Fibroblast of lung (primary cell): ENCODE results near the gene PRKAR1B. TPM values are rescaled to one million over a fixed set of nuclear protein-coding genes. Genes with fewer than 3 reads are reported as not detected.
A peak's percentile ranks its signal among the peaks of the same experiment; 100 is the strongest.

Experiments
- DNase-seq, 2 donors: peaks; one replicate each; pipeline versions ENCODE4 v3.0.0 to v3.0.0-alpha.2; 2010; ENCODE audit warnings: low read depth in 2 of 2
- H2AFZ ChIP-seq: 2 replicates; pipeline ENCODE4 v1.5.1; 2012; ENCODE audit warnings: low read length, control low read depth, inconsistent platforms
- H3K27ac ChIP-seq: 2 replicates; pipeline ENCODE4 v1.5.1; 2011; ENCODE audit warnings: low read length, control low read depth; ENCODE audit not compliant: insufficient read depth
- H3K27me3 ChIP-seq: 2 replicates; pipeline ENCODE4 v1.5.1; 2011; ENCODE audit warnings: mild to moderate bottlenecking, low read length; ENCODE audit not compliant: control insufficient read depth, insufficient read depth
- H3K36me3 ChIP-seq: 2 replicates; pipeline ENCODE4 v1.5.1; 2011; ENCODE audit warnings: low read length; ENCODE audit not compliant: control insufficient read depth, insufficient read depth
- H3K4me1 ChIP-seq: 2 replicates; pipeline ENCODE4 v1.5.1; 2011; ENCODE audit warnings: low read length; ENCODE audit not compliant: control insufficient read depth, insufficient read depth; ENCODE audit errors: extremely low read depth
- H3K4me2 ChIP-seq: 2 replicates; pipeline ENCODE4 v1.5.1; 2011; ENCODE audit warnings: low read length, control low read depth; ENCODE audit not compliant: insufficient read depth; ENCODE audit errors: extremely low read depth
- H3K4me3 ChIP-seq, 4 experiments: fragments of 200-600 bp in 1 of 4; sonication (generic) in 1 of 4; replicated peaks in 1 of 4; 2 replicates each; pipeline ENCODE4 v1.5.1; 2011 to 2016; ENCODE audit warnings: low read length in 4 of 4, low read depth in 3 of 4, mild to moderate bottlenecking in 3 of 4, control low read depth in 2 of 4, inconsistent platforms in 1 of 4, mixed read lengths in 1 of 4; ENCODE audit not compliant: insufficient read depth in 1 of 4; ENCODE audit errors: control extremely low read depth in 1 of 4
- H3K79me2 ChIP-seq: 2 replicates; pipeline ENCODE4 v1.5.1; 2012; ENCODE audit warnings: mild to moderate bottlenecking, low read length, inconsistent platforms; ENCODE audit not compliant: control insufficient read depth, insufficient read depth
- H3K9ac ChIP-seq: 2 replicates; pipeline ENCODE4 v1.5.1; 2011; ENCODE audit warnings: mild to moderate bottlenecking, low read length, control low read depth; ENCODE audit not compliant: insufficient read depth
- H3K9me3 ChIP-seq: 2 replicates; pipeline ENCODE4 v1.5.1; 2012; ENCODE audit warnings: low read depth, low read length; ENCODE audit not compliant: control insufficient read depth, insufficient read depth
- H4K20me1 ChIP-seq: 2 replicates; pipeline ENCODE4 v1.5.1; 2011; ENCODE audit warnings: low read length; ENCODE audit not compliant: control insufficient read depth, insufficient read depth; ENCODE audit errors: extremely low read depth
- CTCF ChIP-seq, 2 donors: IDR thresholded peaks in 1 of 2; conservative IDR thresholded peaks in 1 of 2; 1 replicate in 1 of 2; 2 replicates in 1 of 2; pipeline ENCODE4 v1.5.1; 2011 to 2012; ENCODE audit warnings: low read length in 2 of 2, control low read depth in 1 of 2, inconsistent platforms in 1 of 2, low read depth in 1 of 2, mild to moderate bottlenecking in 1 of 2
- EZH2 ChIP-seq: IDR thresholded peaks from 2 replicates; pipeline ENCODE4 v1.5.1; 2012; ENCODE audit warnings: low read length, control low read depth, mild to moderate bottlenecking; ENCODE audit errors: missing control alignments
- polyA plus RNA-seq, 2 donors: library from polyadenylated mRNA; depleted of rRNA in 1 of 2; stranded (reverse) in 1 of 2; unstranded in 1 of 2; fragments of >200 nt; gene quantifications; 2 replicates each; pipeline ENCODE4 v1.2.1, GENCODE V29; 2011 to 2012; ENCODE audit warnings: missing spikeins in 1 of 2
- total RNA-seq: library from RNA; depleted of rRNA; stranded (reverse); fragments of >200 nt; gene quantifications from 2 replicates; pipeline ENCODE4 v1.2.1, GENCODE V29; 2014

The PRKAR1B gene
- total and polyA plus RNA-seq, 2 donors (not counting 1 experiment from before 2014, with no cell fraction given) = 12.7 to 14.5 TPM

GRCh38 chr7:676972-677385 is 50.1 kb downstream of the PRKAR1B start:
- TF ChIP-seq CTCF (conservative IDR thresholded peaks at IDR 0.05 in 1 of 2, IDR thresholded peaks at IDR 0.05 in 1 of 2; ENCODE audit: low read depth in 1 of 2, low read length in 2 of 2) (no peak), EZH2 (no peak)
- no peaks in the 10 kb centered on the region for H3K4me1 ChIP-seq
- no peaks in the 10 kb centered on the region for H3K79me2 ChIP-seq
- no peaks in the 10 kb centered on the region for H4K20me1 ChIP-seq
- no peak overlapping the region for H3K4me2 ChIP-seq
- H3K27ac ChIP-seq = no peak overlapping the region
- H3K27me3 ChIP-seq = no peaks in the 10 kb centered on the region
- DNase-seq = no peak
- H3K36me3 ChIP-seq = no peaks in the 10 kb centered on the region
- H2AFZ ChIP-seq = no peak overlapping the region
- H3K4me3 ChIP-seq = no peak overlapping the region
- no peak overlapping the region for H3K9ac ChIP-seq
- H3K9me3 ChIP-seq = no peaks in the 10 kb centered on the region

GRCh38 chr7:676246-676971 is 50.7 kb downstream of the PRKAR1B start:
- no peaks in the 10 kb centered on the region for H4K20me1 ChIP-seq
- no peaks in the 10 kb centered on the region for H3K27me3 ChIP-seq
- no peak overlapping the region for H3K4me3 ChIP-seq
- H3K9me3 ChIP-seq = no peaks in the 10 kb centered on the region
- no peak for TF ChIP-seq EZH2
- no peak for TF ChIP-seq CTCF (conservative IDR thresholded peaks at IDR 0.05 in 1 of 2, IDR thresholded peaks at IDR 0.05 in 1 of 2; ENCODE audit: low read depth in 1 of 2, low read length in 2 of 2)
- H3K27ac ChIP-seq = no peak overlapping the region
- no peaks in the 10 kb centered on the region for H3K79me2 ChIP-seq
- no peak for DNase-seq
- H2AFZ ChIP-seq = no peak overlapping the region
- H3K4me1 ChIP-seq = no peaks in the 10 kb centered on the region
- H3K4me2 ChIP-seq = no peak overlapping the region
- no peak overlapping the region for H3K9ac ChIP-seq
- no peaks in the 10 kb centered on the region for H3K36me3 ChIP-seq

- H3K27me3 ChIP-seq = no peaks in the 10 kb centered on the region
- H3K9me3 ChIP-seq = no peaks in the 10 kb centered on the region
Observed at GRCh38 chr7:674454-675410, 52.3 kb downstream of the PRKAR1B start.

More at GRCh38 chr7:674454-675410, 52.3 kb downstream of the PRKAR1B start:
- no peak overlapping the region for H3K4me3 ChIP-seq
- no peak overlapping the region for H2AFZ ChIP-seq
- H3K4me2 ChIP-seq = no peak overlapping the region
- H3K79me2 ChIP-seq = no peaks in the 10 kb centered on the region
- peak in 1 of 2 donors; percentile 79 for DNase-seq
- no peak overlapping the region for H3K9ac ChIP-seq
- no peaks in the 10 kb centered on the region for H3K36me3 ChIP-seq
- no peaks in the 10 kb centered on the region for H3K4me1 ChIP-seq
- TF ChIP-seq EZH2 (no peak), CTCF (conservative IDR thresholded peaks at IDR 0.05 in 1 of 2, IDR thresholded peaks at IDR 0.05 in 1 of 2; ENCODE audit: low read depth in 1 of 2, low read length in 2 of 2) (no peak)
- no peak overlapping the region for H3K27ac ChIP-seq
- no peaks in the 10 kb centered on the region for H4K20me1 ChIP-seq
